ENCODE data around the gene CMAS.

- TF ChIP-seq CTCF (IDR thresholded peaks at IDR 0.05; ENCODE audit: low read length) (no peak), EZH2 (optimal IDR thresholded peaks at IDR 0.05; ENCODE audit: low read depth, low read length) (no peak)
Observed at GRCh38 chr12:22064968-22065367, 18.9 kb downstream of the CMAS start.
